A549 (cell line): ENCODE data around the gene WBP2.

Source experiments
- CHD2 ChIP-seq: fragments of 150-350 bp; IDR thresholded peaks from 2 replicates; pipeline ENCODE4 v1.6.1; 2014; ENCODE audit warnings: low read length; ENCODE audit not compliant: partially characterized antibody
- CTCF ChIP-seq: fragments of >200 bp; sonication (Bioruptor Twin); formaldehyde crosslinking; IDR thresholded peaks from 3 replicates; pipeline ENCODE4 v1.5.1; 2016
- EP300 ChIP-seq, 2 experiments: fragments of >200 bp; sonication (Bioruptor Twin); formaldehyde crosslinking; IDR thresholded peaks; 2 replicates in 1 of 2; 3 replicates in 1 of 2; pipeline ENCODE4 v1.6.1; 2016 to 2017
- HMGXB4 ChIP-seq: fragments of 250-450 bp; sonication (Bioruptor Pico); IDR thresholded peaks from 2 replicates; pipeline ENCODE4 v1.5.0; 2021; ENCODE audit warnings: mild to moderate bottlenecking, moderate library complexity, borderline replicate concordance
- MYC ChIP-seq: IDR thresholded peaks from 2 replicates; pipeline ENCODE4 v1.6.1; 2012; ENCODE audit warnings: mild to moderate bottlenecking, inconsistent platforms, low read length, improper control_type of control experiment, borderline replicate concordance
- POLR2A ChIP-seq: IDR thresholded peaks from 2 replicates; pipeline ENCODE4 v1.6.1; 2012; ENCODE audit warnings: mild to moderate bottlenecking, low read length
- RAD21 ChIP-seq, 2 experiments: fragments of >200 bp in 1 of 2; sonication (Bioruptor Twin) in 1 of 2; formaldehyde crosslinking in 1 of 2; IDR thresholded peaks in 1 of 2; conservative IDR thresholded peaks in 1 of 2; 2 replicates in 1 of 2; 3 replicates in 1 of 2; pipeline ENCODE4 v1.6.1; 2012 to 2018; ENCODE audit warnings: inconsistent platforms in 1 of 2
- RFX5 ChIP-seq: fragments of 450-650 bp; IDR thresholded peaks from 2 replicates; pipeline ENCODE4 v1.7.1; 2014; ENCODE audit warnings: antibody characterized with exemption, mild to moderate bottlenecking, moderate library complexity
- ZFP36 ChIP-seq: fragments of 450-650 bp; IDR thresholded peaks from 2 replicates; pipeline ENCODE4 v1.6.1; 2014; ENCODE audit warnings: borderline replicate concordance; ENCODE audit not compliant: partially characterized antibody

GRCh38 chr17:75891022-75891604 lies 36.0 kb upstream of the WBP2 start:
- no peak for TF ChIP-seq HMGXB4 (CRISPR knock-in tag)
- TF ChIP-seq EP300 (IDR thresholded peaks at IDR 0.05) = no peak
- no peak for TF ChIP-seq CTCF
- no peak for TF ChIP-seq POLR2A
- no peak for TF ChIP-seq CHD2
- no peak for TF ChIP-seq MYC
- no peak for TF ChIP-seq RFX5
- TF ChIP-seq RAD21 (conservative IDR thresholded peaks at IDR 0.05 in 1 of 2, IDR thresholded peaks at IDR 0.05 in 1 of 2) = no peak
- TF ChIP-seq ZFP36 = no peak
